Measurements from ENCODE around the gene NOXA1.
"Not testable (repeated sequence)": the region's sequence is repeated elsewhere in the genome, so short reads cannot be mapped to it uniquely, and the experiment has no call there.

NOXA1 gene

DNA sequence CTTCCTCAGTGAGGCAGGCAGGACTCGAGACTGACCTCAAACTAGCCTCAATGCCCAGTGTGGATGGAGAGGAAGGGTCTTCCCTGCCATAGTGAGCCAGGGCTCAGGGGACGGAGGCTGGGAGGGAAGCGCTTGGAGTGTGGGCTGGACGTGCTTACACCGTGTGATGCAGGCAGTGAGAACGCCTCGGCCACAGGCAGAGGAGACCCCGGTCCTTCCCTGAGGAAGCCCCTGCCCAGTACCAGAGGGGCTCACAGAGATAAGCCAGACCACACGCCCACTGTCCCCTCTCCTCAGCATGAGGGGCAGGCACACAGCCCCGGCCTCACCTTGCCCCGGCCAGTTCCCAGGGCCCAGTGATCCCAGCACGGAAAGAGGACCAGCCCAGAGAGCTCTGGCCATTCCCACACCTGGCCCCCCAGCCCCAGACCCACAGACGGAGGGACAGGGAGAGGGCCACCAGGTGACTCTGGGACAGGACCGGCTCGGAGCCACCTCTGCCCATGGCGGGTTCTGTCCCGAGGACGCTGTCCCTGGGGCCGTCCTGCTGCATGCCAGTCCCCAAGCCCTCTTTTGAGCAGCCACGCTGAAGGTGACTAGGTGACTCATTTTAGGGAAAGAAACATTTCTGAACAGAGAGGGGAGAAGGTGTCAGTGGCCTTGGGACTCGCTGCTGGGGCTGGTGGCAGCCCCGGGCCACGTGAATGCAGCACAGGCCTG, 42.0 kb downstream of the NOXA1 start:
- no peak for DNase-seq (ENCODE audit: low read depth)

DNA sequence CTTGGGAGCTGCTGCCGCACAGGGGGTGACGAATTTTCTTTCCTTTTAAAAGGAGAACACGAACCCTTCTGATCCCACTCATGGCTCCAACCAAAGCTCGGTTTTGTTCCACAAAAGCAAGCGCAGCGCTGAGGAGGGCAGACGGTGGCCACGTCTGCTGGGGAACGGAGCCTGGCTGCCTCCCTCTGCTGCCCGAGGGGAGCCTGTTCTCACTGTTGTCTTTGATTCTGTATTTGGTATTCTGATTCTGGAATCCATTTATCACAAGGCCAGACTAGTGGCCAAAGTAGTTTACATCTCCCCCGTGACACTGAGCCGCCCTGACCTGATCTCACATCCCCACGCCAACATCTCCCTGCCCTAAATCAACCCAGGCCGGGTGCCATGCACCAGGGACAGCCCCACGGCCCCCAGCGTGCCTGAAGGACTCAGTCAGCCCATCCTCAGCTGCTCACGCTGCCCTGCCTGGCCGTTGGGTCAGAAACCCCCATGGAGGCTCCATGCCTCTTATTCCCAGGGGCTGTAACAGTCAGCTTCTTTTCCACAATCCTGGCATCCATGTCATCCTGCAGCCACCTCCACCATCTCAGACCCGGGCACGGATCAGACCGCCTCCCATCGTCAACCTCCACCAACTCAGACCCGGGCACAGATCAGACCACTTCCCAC, 42.7 kb downstream of the NOXA1 start:
- no peak for DNase-seq (ENCODE audit: low read depth)

DNA sequence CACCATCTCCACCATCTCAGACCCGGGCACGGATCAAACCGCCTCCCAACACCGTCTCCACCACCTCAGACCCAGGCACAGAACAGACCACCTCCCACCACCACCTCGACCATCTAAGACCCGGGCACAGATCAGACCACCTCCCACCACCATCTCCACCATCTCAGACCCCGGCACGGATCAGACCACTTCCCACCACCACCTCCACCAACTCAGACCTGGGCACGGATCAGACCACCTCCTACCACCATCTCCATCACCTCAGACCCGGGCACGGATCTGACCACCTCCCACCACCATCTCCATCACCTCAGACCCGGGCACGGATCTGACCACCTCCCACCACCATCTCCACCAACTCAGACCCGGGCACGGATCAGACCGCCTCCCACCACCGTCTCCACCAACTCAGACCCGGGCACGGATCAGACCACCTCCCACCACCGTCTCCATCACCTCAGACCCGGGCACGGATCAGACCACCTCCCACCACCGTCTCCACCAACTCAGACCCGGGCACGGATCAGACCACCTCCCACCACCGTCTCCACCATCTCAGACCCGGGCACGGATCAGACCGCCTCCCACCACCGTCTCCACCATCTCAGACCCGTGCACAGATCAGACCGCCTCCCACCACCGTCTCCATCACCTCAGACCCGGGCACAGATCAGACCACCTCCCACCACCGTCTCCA, 43.3 kb downstream of the NOXA1 start:
- not testable (repeated sequence) for DNase-seq (ENCODE audit: low read depth)

DNA sequence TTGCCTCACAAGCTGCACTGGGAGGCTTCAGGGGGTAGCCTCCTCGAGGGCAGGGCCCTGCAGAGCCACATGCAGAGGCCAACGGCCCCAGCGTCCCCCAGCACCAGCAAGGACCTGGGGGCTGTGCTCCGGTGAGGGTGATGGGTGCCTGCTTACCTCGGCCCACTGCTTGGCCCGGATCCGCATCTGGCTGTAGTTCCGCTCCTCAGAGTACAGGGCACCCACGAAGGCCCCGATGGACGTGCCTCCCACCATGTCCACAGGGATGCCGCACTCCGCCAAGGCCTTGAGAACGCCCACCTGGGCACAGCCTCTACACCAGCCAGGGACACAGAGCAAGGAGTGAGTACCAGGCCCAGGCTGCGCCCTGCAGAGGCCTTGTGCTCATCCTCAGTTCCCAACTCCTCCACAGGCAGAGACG, 44.0 kb downstream of the NOXA1 start:
- no peak for DNase-seq (ENCODE audit: low read depth)

DNA sequence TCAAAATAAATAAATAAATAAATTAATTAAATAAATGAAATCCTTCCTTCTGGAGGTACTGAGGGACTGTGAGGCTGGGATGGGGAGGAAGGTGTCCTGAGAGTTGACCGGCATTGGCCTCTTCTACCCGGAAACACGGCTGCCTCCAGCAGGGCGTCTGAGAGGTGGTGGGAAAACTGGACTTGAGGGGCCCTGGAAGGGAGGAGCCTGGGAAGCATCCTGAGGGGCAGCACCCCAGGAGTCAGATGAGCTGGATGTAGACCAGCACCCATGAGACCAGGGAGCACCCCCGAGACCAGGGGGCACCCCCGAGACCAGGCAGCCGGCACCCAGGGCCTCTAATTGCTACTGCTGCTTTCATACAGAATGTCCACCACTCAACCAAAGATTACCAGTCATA, 44.7 kb downstream of the NOXA1 start:
- no peak for DNase-seq (ENCODE audit: low read depth)

DNA sequence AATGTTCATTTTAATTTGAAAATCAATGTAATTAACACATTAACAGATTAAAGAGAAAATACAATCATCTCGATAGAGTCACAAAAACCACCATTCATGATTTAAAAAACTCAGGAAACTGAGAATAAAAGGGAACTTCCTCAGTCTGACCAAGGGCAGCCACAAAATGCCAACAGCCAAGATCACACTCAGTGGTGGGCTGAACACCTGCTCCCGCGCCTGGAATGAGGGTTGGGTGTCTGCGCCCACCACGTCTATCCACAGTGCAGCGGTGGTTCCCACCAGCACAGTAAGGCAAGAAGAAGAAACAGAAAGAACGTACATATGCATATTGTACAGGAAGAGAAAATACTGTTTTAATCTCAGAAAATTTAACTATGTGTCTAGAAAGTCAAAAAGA, 47.6 kb downstream of the NOXA1 start:
- DNase-seq (ENCODE audit: low read depth), result no peak

DNA sequence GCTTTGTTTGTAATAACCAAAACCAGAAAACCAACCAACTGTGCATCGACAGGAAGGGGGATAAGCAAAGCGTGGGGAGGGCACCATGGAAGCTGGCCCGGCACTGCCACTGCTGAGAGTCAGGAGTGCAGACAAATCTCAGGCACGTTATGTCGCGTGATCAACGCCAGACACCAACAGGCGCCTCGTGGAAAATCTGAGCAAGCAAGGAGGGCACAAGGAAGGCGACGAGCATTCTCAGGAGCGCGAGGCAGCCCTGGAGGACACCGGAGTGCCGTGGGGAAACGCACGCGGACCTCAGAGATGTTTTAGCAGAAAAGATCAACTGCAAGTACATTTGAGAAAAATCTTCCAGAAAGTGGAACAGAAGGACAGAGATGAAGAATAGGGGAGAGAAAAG, 51.1 kb downstream of the NOXA1 start:
- DNase-seq (ENCODE audit: low read depth), result no peak

DNA sequence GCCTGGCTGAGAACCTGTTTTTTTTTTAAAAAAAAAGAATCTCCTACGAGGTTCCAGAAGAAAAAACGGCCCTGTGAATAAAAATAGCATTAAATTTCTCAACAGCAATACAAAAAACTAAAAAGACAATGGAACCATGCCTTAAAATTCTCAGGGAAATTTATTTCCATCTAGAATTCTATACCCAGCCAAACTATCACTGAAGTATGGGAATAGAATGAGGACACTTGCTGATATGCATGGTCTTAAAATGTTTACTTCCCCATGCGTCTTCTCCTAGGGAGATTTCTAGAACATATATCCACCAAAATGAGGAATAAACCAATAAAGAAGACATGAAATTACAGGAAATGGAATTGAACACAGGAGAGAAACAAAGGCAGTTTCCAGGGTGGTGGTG, 52.5 kb downstream of the NOXA1 start:
- DNase-seq (ENCODE audit: low read depth), result no peak

DNA sequence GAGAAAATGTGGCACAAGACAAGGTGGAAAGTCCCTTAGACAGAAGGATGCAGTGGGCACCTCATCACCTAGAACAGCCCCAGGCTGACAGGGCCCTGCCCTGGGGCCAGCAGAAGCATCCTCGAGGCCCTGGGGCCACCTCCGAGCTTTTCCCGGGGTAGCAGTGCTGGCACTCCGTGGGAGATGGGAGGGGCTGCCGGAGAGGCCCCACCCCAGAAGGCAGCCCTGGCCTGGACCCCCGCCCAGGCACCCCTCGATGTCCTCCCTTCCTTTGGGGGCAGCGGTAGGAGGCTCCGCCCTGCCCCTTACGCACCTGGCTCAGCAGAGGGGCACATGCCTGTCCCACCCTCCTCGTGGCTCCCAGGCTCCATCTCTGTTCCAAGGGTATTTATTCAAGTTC, 53.7 kb downstream of the NOXA1 start:
- DNase-seq (ENCODE audit: low read depth), result no peak

DNA sequence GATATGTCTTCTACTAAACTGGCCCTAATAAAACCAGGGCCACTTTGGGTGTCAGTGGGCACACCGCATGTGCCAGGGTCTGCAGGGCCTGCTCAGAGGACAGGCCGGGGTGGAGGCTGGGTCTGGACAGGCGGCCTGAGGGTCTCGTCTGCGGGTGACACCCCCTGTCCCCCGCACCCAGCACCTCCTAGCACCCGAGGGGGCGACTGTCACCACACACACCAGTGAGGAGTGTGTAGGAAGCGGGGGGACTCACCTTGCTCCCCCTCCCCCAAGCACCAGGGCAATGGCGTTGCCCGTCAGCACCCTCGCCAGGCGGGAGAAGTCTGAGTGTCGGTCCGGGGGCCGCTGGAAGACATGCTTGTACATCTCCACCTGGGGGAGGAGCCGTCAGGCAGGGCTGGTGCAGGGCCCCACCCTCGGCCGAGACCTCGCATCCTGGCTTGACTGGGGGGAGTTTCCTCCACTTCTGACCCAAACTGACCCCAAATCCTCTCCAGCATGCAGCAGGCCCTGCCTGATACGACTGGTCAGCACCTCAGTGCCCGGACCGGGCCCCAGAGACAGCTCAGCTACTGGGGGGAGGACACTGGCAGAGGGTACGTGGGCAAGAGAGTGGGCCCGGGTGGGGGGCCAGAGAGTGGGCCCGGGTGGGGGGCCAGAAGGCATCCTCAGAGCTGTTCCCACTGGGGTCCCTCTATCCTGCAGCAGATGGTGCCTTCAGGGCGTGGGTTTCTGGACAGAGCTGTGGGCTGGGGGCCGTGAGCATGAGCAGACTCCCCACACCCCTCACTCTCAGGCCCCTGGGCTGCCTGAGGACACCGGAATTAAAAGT, 54.8 kb downstream of the NOXA1 start:
- DNase-seq (ENCODE audit: low read depth), result no peak

DNA sequence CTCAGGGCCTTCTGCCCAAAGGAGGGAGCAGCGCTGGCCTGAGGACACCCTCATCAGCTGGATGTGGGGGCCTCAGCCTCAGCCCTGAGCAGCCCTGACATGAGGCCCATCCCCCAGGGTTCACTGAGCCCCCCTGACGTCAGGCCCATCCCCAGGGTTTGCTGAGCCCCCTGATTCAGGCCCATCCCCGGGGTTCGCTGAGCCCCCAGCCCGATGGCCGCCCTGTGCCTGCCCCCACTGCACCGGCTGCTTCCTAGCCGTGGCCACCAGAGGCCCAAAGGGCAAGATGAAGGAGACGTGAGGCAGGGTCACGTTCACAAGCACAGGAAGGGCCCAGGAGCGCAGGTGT, 55.4 kb downstream of the NOXA1 start:
- DNase-seq (ENCODE audit: low read depth), result no peak

DNA sequence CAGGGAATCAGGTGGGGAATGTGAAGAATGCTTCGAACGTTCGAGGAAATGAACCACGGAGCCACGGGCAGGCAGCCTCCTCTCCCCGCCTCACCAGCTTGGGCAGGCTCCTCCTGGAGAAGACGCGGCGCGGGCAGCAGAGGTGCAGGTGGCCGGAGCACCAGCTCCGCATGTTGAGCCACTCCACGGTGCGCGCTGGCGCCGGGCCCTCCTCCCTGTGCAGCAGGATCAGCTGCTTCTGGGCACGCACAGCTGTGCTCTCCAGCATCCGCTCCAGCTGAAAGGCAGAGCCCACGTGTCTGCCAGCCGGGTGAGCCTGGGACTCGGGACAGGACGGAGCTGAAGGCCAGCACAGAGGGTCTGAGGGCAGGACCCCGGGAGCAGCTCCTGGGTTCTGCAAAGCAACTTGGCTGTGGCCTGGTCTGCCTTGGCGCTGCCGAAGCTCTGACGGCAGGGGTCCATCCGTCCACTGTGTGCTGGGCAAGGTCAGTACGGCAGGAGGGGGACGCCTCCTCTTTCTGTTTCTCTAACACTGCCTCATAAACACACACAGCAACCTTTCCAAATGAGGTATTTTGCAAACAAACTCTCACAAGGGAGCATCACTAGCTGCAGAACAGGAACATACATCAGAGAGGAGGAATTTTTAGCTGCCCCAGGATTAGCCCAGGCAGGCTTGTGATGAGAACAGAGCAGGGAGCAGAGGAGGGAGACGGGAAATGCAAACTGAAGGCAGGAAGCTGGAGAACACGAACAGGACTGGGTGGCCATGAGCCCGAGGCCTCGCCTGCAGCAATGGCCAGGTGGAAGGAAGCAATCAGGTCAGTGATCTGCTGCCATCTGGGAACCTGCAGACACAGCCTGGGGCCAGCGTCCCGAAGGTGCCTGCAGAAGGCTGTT, 56.0 kb downstream of the NOXA1 start:
- DNase-seq (ENCODE audit: low read depth), result no peak

DNA sequence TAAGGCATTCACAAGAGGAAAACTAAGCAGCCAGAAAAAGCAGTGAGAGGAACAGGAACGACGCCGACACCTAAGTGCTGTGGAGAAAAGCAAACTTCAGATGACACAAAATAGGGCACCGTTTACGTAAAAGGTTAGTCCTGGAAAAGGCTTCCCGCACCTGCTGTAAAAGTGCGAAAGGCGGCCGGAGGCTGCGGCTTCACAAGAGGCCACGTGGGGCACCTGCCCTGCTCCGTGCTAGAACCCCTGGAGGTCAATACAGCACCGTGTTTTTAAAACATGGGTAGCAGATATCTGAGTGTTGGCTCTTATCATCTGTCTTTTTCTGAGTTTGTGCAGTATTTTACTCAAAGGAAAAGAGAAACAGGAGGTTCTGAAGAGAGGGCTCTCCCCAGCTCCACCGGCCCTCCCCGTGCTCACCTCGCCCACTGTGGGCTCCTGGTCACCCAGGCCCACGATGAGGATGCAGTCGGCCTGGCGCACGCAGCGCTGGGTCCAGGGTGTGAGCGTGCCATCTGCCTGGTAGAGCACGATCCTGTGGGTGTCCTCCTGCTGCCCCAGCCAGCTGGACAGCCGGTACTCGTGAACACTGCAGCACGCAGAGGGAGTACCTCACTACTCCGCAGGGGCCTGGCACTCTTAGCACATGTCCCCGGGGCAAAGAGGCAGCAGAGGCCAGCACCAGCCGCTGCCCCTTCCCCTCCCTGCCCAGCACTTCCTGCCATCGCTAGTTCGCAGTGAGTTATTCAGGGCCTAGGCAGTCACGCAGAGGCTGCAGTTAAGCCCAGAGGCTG, 56.9 kb downstream of the NOXA1 start:
- no peak for DNase-seq (ENCODE audit: low read depth)

DNA sequence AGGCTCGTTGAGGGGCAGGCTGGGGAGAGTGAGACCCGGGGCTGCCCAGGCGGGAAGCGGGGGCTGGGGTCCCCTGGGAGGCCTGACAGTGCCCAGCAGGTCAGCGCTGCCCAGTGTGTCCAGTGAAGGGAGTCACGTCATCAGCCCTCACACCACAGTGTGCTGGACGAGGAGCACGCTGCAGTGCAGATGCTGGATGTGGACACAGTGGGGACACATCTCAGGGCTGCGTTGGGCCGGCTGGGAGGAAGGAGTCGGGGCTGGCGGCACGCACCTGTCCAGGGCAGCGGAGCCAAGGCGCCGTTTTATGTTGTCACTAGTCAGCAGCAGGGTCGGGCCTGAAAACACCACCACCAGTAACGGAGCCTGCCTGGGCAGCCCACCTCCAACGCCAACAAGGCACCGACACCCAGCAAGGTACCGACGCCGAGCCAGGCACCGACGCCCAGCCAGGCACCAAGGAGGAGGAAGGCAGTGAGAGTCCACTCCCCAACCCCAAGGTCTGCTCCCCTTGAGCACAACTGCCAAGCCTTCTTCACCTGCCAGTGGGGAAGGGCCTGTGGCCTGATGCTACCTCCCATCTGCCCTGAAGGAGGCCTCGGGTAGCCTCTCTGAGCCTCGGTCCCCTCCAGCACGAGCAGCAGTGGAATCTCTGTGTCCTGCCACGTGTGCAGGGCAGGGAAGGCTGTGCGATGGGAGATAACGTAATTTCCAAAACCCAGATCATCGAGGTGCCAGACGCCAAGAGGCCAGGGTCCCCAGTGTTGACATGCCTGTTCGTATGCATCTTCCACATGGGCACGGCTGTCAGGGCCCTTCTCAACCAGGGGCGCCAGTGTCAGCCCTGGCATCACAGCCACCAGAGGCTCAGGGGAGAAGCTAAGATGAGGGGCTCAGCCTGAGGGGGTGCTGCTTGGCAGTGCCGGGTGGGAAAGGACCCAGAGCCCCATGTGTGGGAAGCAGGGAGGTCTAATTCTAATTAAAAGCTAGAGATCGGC, 57.8 kb downstream of the NOXA1 start:
- DNase-seq (ENCODE audit: low read depth), result no peak

DNA sequence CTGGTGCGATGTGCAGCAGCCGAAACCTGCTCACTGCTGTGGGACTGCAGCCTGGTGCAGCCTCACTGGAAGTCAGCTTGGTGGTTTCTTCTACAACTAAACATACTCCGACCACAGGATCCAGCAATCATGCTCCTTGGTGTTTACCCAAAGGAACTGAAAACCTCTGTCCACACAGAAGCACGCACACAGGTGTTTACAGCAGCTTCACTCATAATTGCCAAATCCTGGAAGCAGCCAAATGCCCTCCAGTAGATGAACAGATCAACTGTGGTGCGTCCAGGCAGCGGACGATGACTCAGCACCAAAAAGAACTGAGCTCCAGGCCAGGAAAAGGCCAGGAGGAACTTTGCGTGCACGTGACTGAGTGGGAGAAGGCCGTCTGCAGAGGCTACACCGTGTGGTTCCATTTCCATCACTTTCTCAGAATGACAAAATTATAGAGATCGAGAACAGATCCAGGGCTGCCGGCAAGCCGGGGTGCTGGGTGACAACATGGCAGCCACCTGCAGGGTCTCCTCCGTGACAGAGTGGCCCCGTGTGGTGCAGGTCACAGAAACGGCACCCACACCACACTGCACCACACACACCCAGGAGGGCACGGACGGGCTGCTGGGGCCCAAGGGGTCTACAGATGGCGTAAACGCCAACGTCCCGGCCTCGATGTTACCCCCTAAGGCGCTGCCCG, 59.0 kb downstream of the NOXA1 start:
- DNase-seq (ENCODE audit: low read depth), result no peak

All from activated T-cell treated with anti-CD3 and anti-CD28 coated beads for 1 hour (primary cell).